Measurements from ENCODE around the gene CD9. TPM values are rescaled to one million over a fixed set of nuclear protein-coding genes. Genes with fewer than 3 reads are reported as not detected.

The CD9 gene
- total and polyA plus RNA-seq, 2 of the 8 experiments (the other 6 are each of a cell fraction or from before 2014, with no cell fraction given) = 168 to 319 TPM

DNA sequence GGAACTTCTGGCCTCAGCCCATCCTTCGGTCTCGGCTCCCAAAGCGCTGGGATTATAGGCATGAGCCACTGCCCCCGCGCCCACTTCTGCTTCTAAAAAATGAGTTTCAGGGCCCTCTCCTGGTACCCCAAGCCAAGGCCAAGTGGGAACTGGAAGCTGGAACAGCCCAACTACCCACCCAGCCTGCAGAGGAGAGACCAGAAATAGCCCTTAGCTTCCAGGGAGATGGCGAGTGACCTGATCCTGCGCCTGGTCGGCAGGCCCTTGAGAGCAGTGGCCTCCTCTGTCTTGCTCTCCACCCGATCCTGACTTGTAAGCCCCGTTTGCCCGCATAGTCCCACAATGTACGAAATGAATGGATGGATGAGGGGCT, 79.0 kb downstream of the CD9 start (continued):
- no peak for TF ChIP-seq SIN3A (conservative IDR thresholded peaks at IDR 0.05 in 1 of 2, IDR thresholded peaks at IDR 0.05 in 1 of 2; ENCODE audit: low read depth in 1 of 2, low read length in 2 of 2)
- no peak for TF ChIP-seq CREB1 (IDR thresholded peaks at IDR 0.05)
- no peak for TF ChIP-seq CEBPB (IDR thresholded peaks at IDR 0.05; ENCODE audit: low read depth, low read length)

Data from H1 (cell line).